Panc1 (cell line): ENCODE measurements around the gene IL1RAP. TPM values are rescaled to one million over a fixed set of nuclear protein-coding genes. Genes with fewer than 3 reads are reported as not detected.

Experiments used
- ATAC-seq: fragments of 200-7000 bp; cut with Tn5 transposase; 2 replicates; pipeline ENCODE4 v1.9.1; 2020; ENCODE audit warnings: mild to moderate bottlenecking, moderate library complexity
- BruUV-seq: library from RNA; stranded (reverse); fragments of 400-500 nt; replicated peaks from 2 replicates; lab custom pipeline; 2021; lab: Mats Ljungman, UMichigan
- CTCF ChIA-PET: fragments of 300-600 bp; sonication (Branson Sonifier 250); formaldehyde crosslinking; loops from one replicate; lab custom pipeline; 2022; ENCODE audit warnings: antibody characterized with exemption; lab: Charles Lee
- POLR2A ChIA-PET: fragments of 300-600 bp; sonication (Branson Sonifier 250); formaldehyde crosslinking; loops from one replicate; lab custom pipeline; 2022; ENCODE audit warnings: antibody characterized with exemption; lab: Charles Lee
- DNase-seq: peaks from one replicate; pipeline ENCODE4 v3.0.0-alpha.2; 2010; ENCODE audit warnings: low read depth, low spot score
- H3K27ac ChIP-seq: 2 replicates; pipeline ENCODE4 v1.5.1; 2011; ENCODE audit warnings: mild to moderate bottlenecking, low read length, inconsistent platforms
- H3K27me3 ChIP-seq: fragments of 200-500 bp; sonication (Bioruptor generic); 2 replicates; pipeline ENCODE4 v1.6.0; 2014; ENCODE audit warnings: low read length, inconsistent platforms; ENCODE audit not compliant: control insufficient read depth, insufficient read depth
- H3K36me3 ChIP-seq: fragments of 200-500 bp; sonication (Bioruptor generic); 2 replicates; pipeline ENCODE4 v1.5.1; 2014; ENCODE audit warnings: inconsistent platforms, mild to moderate bottlenecking, low read length, moderate library complexity; ENCODE audit not compliant: control insufficient read depth, insufficient read depth
- H3K4me1 ChIP-seq: 2 replicates; pipeline ENCODE4 v1.5.1; 2011; ENCODE audit warnings: inconsistent platforms, mild to moderate bottlenecking, low read length, moderate library complexity; ENCODE audit not compliant: control insufficient read depth, insufficient read depth
- H3K4me3 ChIP-seq, 2 experiments: 2 replicates each; pipeline ENCODE4 v1.5.1; 2011 to 2012; ENCODE audit warnings: low read depth in 2 of 2, low read length in 2 of 2, mild to moderate bottlenecking in 2 of 2, inconsistent platforms in 1 of 2, moderate library complexity in 1 of 2
- H3K9me3 ChIP-seq: fragments of 200-500 bp; sonication (Bioruptor generic); 2 replicates; pipeline ENCODE4 v1.5.1; 2014; ENCODE audit warnings: low read depth, mild to moderate bottlenecking, inconsistent platforms, low read length, moderate library complexity; ENCODE audit not compliant: control insufficient read depth, insufficient read depth
- CTCF ChIP-seq: fragments of 450-650 bp; IDR thresholded peaks from 2 replicates; pipeline ENCODE4 v1.5.1; 2017; ENCODE audit warnings: mild to moderate bottlenecking
- POLR2AphosphoS5 ChIP-seq: IDR thresholded peaks from 2 replicates; pipeline ENCODE4 v1.6.1; 2012; ENCODE audit warnings: mild to moderate bottlenecking, low read depth, low read length, moderate library complexity
- REST ChIP-seq, 2 experiments: IDR thresholded peaks; 2 replicates each; pipeline ENCODE4 v1.6.1; 2011 to 2012; ENCODE audit warnings: low read depth in 2 of 2, control low read depth in 1 of 2, low read length in 1 of 2, mild to moderate bottlenecking in 1 of 2, moderate library complexity in 1 of 2; ENCODE audit not compliant: insufficient read depth in 1 of 2
- SIN3A ChIP-seq: IDR thresholded peaks from 2 replicates; pipeline ENCODE4 v1.6.1; 2012; ENCODE audit warnings: low read depth, mild to moderate bottlenecking, low read length, moderate library complexity, borderline replicate concordance; ENCODE audit not compliant: insufficient read depth
- TCF7L2 ChIP-seq: IDR thresholded peaks from 2 replicates; pipeline ENCODE4 v1.6.1; 2011; ENCODE audit warnings: mild to moderate bottlenecking, low read depth, low read length, inconsistent platforms
- in situ Hi-C: cut with HindIII; loops from 2 replicates; pipeline ENCODE4 v1.10.0; 2016; ENCODE audit warnings: low sequenced_read_pairs, low pct_unique_long_range_greater_than_20kb
- intact Hi-C: fragments of 100-400 bp; cut with micrococcal nuclease; formaldehyde crosslinking; loops from one replicate; pipeline ENCODE4 v1.10.0; 2022; ENCODE audit not compliant: unreplicated experiment
- total RNA-seq: library from RNA; stranded (reverse); gene quantifications from one replicate; pipeline ENCODE4 v1.2.1, GENCODE V29; 2021; ENCODE audit not compliant: unreplicated experiment

The IL1RAP gene
- total RNA-seq, 1 experiment from 2014 or later = 5.2 TPM

GRCh38 chr3:190645932-190646460, 132.1 kb downstream of the IL1RAP start:
- no peaks in the 10 kb centered on the region for H3K9me3 ChIP-seq
- CTCF ChIA-PET = no interaction called here
- no TSS peak for BruUV-seq
- H3K27ac ChIP-seq = no peak overlapping the region
- POLR2A ChIA-PET = interaction anchor here (0.6 kb wide), 1 partner anchor 75 kb away, joined by 4 read pairs; no protein-coding TSS in a partner anchor
- H3K27me3 ChIP-seq = no peaks in the 10 kb centered on the region
- no peaks in the 10 kb centered on the region for H3K4me1 ChIP-seq
- intact Hi-C loops (no loop called here), in situ Hi-C loops (no loop called here)
- DNase-seq (no peak), ATAC-seq (no peak)
- TF ChIP-seq REST (IDR thresholded peaks at IDR 0.05; ENCODE audit: insufficient read depth in 1 of 2, low read depth in 2 of 2, low read length in 1 of 2) (no peak), TCF7L2 (no peak), POLR2AphosphoS5 (no peak), CTCF (no peak), SIN3A (no peak)
- no peak overlapping the region for H3K4me3 ChIP-seq
- no peaks in the 10 kb centered on the region; the same call in 1 of the 2 replicates for H3K36me3 ChIP-seq

GRCh38 chr3:190646996-190647395, 133.1 kb downstream of the IL1RAP start:
- no peak for TF ChIP-seq REST (IDR thresholded peaks at IDR 0.05; ENCODE audit: insufficient read depth in 1 of 2, low read depth in 2 of 2, low read length in 1 of 2)
- no peak for TF ChIP-seq SIN3A
- no peak for TF ChIP-seq POLR2AphosphoS5
- TF ChIP-seq CTCF = no peak
- TF ChIP-seq TCF7L2 = no peak
- POLR2A ChIA-PET = no interaction called here
- H3K27me3 ChIP-seq = no peaks in the 10 kb centered on the region
- no peak for DNase-seq
- no peak for ATAC-seq
- no peak overlapping the region for H3K27ac ChIP-seq
- no peak overlapping the region for H3K4me3 ChIP-seq
- no peaks in the 10 kb centered on the region for H3K4me1 ChIP-seq
- intact Hi-C loops (no loop called here), in situ Hi-C loops (no loop called here)
- CTCF ChIA-PET = no interaction called here
- BruUV-seq = no TSS peak
- no peaks in the 10 kb centered on the region for H3K9me3 ChIP-seq
- no peaks in the 10 kb centered on the region; the same call in 1 of the 2 replicates for H3K36me3 ChIP-seq
